SK-N-SH treated with all-trans-retinoic acid at 6 μM for 48 hours (cell line): ENCODE results near the gene ANK3.

Source experiments
- ESRRG ChIP-seq: fragments of 250-450 bp; sonication (Bioruptor Pico); IDR thresholded peaks from 2 replicates; pipeline ENCODE4 v1.6.1; 2021; ENCODE audit warnings: mild to moderate bottlenecking
- PPARA ChIP-seq: fragments of 250-450 bp; sonication (Bioruptor Pico); IDR thresholded peaks from 2 replicates; pipeline ENCODE4 v1.5.0; 2020; ENCODE audit warnings: mild to moderate bottlenecking, borderline replicate concordance
- ZFP30 ChIP-seq: fragments of 450-650 bp; formaldehyde crosslinking; IDR thresholded peaks from 2 replicates; pipeline ENCODE4 v1.5.0; 2022; ENCODE audit warnings: mild to moderate bottlenecking, moderate library complexity
- TF ChIP-seq, protein P1 (sequence below): fragments of 250-450 bp; sonication (Bioruptor Pico); IDR thresholded peaks from 2 replicates; pipeline ENCODE4 v1.8.0; 2021; ENCODE audit warnings: low read depth, mild to moderate bottlenecking, moderate library complexity, borderline replicate concordance

DNA sequence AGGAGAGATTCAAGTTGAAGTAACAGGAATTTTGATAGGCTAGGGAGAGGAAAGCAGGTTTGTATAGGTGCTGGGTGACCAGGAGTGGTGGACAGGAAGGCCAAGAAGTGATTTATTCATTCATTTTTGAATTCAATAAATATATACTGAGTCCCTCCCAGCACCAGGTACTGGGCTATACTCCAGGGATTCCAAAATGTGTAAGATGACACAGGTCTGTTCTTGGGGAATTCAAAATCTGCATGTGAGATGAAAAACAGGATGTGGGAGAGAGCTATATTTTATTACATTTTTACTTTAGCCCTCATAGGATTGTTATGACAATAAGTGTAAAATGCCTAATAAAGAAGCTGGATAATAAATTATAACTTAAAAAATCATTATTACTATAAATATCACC, 134.9 kb downstream of the ANK3 start:
- TF ChIP-seq ESRRG (CRISPR knock-in tag) (no peak), ZFP30 (CRISPR knock-in tag) (no peak), PPARA (CRISPR knock-in tag) (no peak)
- TF ChIP-seq, protein P1, sequence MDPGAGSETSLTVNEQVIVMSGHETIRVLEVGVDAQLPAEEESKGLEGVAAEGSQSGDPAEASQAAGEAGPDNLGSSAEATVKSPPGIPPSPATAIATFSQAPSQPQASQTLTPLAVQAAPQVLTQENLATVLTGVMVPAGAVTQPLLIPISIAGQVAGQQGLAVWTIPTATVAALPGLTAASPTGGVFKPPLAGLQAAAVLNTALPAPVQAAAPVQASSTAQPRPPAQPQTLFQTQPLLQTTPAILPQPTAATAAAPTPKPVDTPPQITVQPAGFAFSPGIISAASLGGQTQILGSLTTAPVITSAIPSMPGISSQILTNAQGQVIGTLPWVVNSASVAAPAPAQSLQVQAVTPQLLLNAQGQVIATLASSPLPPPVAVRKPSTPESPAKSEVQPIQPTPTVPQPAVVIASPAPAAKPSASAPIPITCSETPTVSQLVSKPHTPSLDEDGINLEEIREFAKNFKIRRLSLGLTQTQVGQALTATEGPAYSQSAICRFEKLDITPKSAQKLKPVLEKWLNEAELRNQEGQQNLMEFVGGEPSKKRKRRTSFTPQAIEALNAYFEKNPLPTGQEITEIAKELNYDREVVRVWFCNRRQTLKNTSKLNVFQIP (CRISPR knock-in tag) = no peak
